Left lobe of liver (tissue), 1 donor: ENCODE measurements around the gene PRKAG1. TPM values are rescaled to one million over a fixed set of nuclear protein-coding genes. Genes with fewer than 3 reads are reported as not detected.

Source experiments
- total RNA-seq: library from RNA; stranded (reverse); gene quantifications from one replicate; pipeline ENCODE4 v1.2.1, GENCODE V29; 2021
- donor health status: DM: no; HTN: yes; CAD: no.

The PRKAG1 gene
- total RNA-seq, 1 donor from 2014 or later, result 27.7 TPM

Other genes starting within 250 kb of the PRKAG1 start
- 21.3 TPM for gene ADCY6, start 229.7 kb downstream of the PRKAG1 start, total RNA-seq
- 2.6 TPM for gene CACNB3, start 200.3 kb downstream of the PRKAG1 start, total RNA-seq
- 33.3 TPM for gene DDX23, start 166.6 kb downstream of the PRKAG1 start, total RNA-seq
- 32.0 TPM for gene RND1, start 152.9 kb downstream of the PRKAG1 start, total RNA-seq
- gene FKBP11, start 93.3 kb downstream of the PRKAG1 start, total RNA-seq, result 45.0 TPM
- 47.4 TPM for gene ARF3, start 61.3 kb downstream of the PRKAG1 start, total RNA-seq
- gene WNT10B, start 47.0 kb downstream of the PRKAG1 start, total RNA-seq, result not detected
- gene WNT1, start 40.5 kb downstream of the PRKAG1 start, total RNA-seq, result not detected
- not detected for gene DDN, start 19.4 kb downstream of the PRKAG1 start, total RNA-seq
- gene KMT2D, start 42.0 kb upstream of the PRKAG1 start, total RNA-seq, result 44.8 TPM
- gene RHEBL1, start 51.2 kb upstream of the PRKAG1 start, total RNA-seq, result 0.18 TPM
- gene DHH, start 76.0 kb upstream of the PRKAG1 start, total RNA-seq, result not detected
- 17.7 TPM for gene LMBR1L, start 92.1 kb upstream of the PRKAG1 start, total RNA-seq
- 144 TPM for gene TUBA1B, start 112.6 kb upstream of the PRKAG1 start, total RNA-seq
- gene TUBA1A, start 170.3 kb upstream of the PRKAG1 start, total RNA-seq, result 4.8 TPM
- 54.9 TPM for gene TUBA1C, start 246.3 kb upstream of the PRKAG1 start, total RNA-seq